Measurements from ENCODE around the gene CYP24A1. TPM values are rescaled to one million over a fixed set of nuclear protein-coding genes. Genes with fewer than 3 reads are reported as not detected.

CYP24A1 gene
- total RNA-seq, 1 donor from 2014 or later, result not detected

DNA sequence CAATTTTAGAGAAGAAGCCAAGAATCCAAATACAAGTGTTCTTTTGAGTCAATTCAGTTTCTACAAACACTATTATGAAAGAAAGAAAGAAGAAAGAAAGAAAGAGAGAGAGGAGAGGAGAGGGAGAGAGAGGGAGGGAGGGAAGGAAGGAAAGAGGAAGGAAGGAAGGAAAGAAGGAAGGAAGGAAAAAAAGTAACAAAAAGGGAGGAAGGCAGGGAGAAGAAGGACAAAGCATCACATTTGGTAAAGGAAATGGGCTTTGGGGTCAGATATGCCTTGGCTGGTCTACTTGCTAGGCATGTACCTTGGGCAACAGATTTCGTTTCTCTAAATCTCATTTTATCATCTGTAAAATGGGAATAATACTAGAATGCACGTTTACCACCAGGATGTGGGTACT lies 54.0 kb downstream of the CYP24A1 start:
- no peak for DNase-seq (ENCODE audit: low spot score)
- Mint-ChIP-seq H3K9me3 (no peaks in the 10 kb centered on the region), H3K36me3 (no peaks in the 10 kb centered on the region), H3K4me3 (no peak overlapping the region), H3K27me3 (ENCODE audit: insufficient read depth, low read depth) (peaks cover 5% of the 10 kb centered on the region), H3K27ac (no peak overlapping the region), H3K4me1 (peaks cover 3% of the 10 kb centered on the region)
- TF ChIP-seq, protein P1, sequence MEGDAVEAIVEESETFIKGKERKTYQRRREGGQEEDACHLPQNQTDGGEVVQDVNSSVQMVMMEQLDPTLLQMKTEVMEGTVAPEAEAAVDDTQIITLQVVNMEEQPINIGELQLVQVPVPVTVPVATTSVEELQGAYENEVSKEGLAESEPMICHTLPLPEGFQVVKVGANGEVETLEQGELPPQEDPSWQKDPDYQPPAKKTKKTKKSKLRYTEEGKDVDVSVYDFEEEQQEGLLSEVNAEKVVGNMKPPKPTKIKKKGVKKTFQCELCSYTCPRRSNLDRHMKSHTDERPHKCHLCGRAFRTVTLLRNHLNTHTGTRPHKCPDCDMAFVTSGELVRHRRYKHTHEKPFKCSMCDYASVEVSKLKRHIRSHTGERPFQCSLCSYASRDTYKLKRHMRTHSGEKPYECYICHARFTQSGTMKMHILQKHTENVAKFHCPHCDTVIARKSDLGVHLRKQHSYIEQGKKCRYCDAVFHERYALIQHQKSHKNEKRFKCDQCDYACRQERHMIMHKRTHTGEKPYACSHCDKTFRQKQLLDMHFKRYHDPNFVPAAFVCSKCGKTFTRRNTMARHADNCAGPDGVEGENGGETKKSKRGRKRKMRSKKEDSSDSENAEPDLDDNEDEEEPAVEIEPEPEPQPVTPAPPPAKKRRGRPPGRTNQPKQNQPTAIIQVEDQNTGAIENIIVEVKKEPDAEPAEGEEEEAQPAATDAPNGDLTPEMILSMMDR (IDR thresholded peaks at IDR 0.05), result no peak
- TF ChIP-seq EZH2phosphoT487 (IDR thresholded peaks at IDR 0.05) (no peak), EZH2 (IDR thresholded peaks at IDR 0.05) (no peak)
- Histone ChIP-seq H3K9me3 (ENCODE audit: low read depth) (no peaks in the 10 kb centered on the region), H3K27me3 (no peaks in the 10 kb centered on the region), H3K79me2 (ENCODE audit: low read depth) (no peaks in the 10 kb centered on the region), H3K36me3 (no peaks in the 10 kb centered on the region), H3K27ac (no peak overlapping the region), H3K4me1 (no peaks in the 10 kb centered on the region), H3K4me2 (no peak overlapping the region), H3K9ac (no peak overlapping the region), H3F3A (ENCODE audit: low read depth) (no peaks in the 10 kb centered on the region), H3K4me3 (no peak overlapping the region), H2AFZ (replicated peaks) (no peak overlapping the region), H4K20me1 (ENCODE audit: low read depth) (no peaks in the 10 kb centered on the region)

DNA sequence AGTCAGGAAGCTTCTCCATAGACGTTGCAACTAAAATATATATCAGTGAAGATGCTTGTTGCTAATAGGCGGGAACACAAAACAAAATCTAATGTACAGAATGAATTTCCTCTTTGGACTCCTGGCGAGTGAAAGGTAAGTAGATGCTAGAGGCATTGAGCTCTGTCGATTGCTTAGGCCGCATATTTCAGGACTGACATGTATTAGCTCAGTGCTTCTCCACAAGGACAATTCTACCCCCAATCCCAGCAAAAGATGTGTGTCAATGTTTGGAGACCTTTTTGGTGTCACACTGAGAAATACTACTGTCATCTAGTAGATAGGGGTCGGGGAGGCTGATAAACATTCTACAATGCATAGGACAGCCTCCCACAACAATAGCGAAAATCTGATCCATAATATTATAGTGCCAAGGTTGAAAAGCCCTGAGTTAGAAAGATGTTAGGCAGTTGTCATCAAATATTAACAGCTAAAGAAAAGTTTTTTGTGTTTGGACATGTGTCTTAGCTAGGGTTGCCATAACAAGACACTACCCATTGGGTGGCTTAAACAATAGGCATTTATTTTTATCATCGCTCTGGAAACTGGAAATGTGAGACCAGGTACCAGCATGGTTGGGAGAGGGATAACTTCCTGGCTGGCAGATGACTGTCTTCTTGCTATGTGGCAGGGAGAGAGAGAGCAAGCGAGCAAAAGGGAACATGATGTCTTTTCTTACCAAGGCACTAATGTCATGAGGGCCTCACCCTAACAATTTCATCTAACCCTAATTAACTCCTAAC lies 55.4 kb downstream of the CYP24A1 start:
- no peak for DNase-seq (ENCODE audit: low spot score)
- Mint-ChIP-seq H3K4me3 (no peak overlapping the region), H3K36me3 (no peaks in the 10 kb centered on the region), H3K27me3 (ENCODE audit: insufficient read depth, low read depth) (peaks cover 5% of the 10 kb centered on the region), H3K9me3 (no peaks in the 10 kb centered on the region), H3K4me1 (peaks cover 1% of the 10 kb centered on the region), H3K27ac (no peak overlapping the region)
- no peak overlapping the region for H3K4me2 ChIP-seq
- H3K79me2 ChIP-seq (ENCODE audit: low read depth), result no peaks in the 10 kb centered on the region
- TF ChIP-seq EZH2phosphoT487 (IDR thresholded peaks at IDR 0.05), result no peak
- no peak for TF ChIP-seq EZH2 (IDR thresholded peaks at IDR 0.05)
- TF ChIP-seq, protein P1 (IDR thresholded peaks at IDR 0.05), result no peak
- no peaks in the 10 kb centered on the region for H3K9me3 ChIP-seq (ENCODE audit: low read depth)
- H3K27ac ChIP-seq, result no peak overlapping the region
- no peaks in the 10 kb centered on the region for H3F3A ChIP-seq (ENCODE audit: low read depth)
- no peaks in the 10 kb centered on the region for H3K36me3 ChIP-seq
- H4K20me1 ChIP-seq (ENCODE audit: low read depth), result no peaks in the 10 kb centered on the region
- H2AFZ ChIP-seq (replicated peaks), result no peak overlapping the region
- H3K4me1 ChIP-seq, result no peaks in the 10 kb centered on the region
- no peak overlapping the region for H3K4me3 ChIP-seq
- no peak overlapping the region for H3K9ac ChIP-seq
- no peaks in the 10 kb centered on the region for H3K27me3 ChIP-seq

GRCh38 chr20:54116550-54117235 lies 57.1 kb downstream of the CYP24A1 start:
- H3K9me3 ChIP-seq (ENCODE audit: low read depth), result no peaks in the 10 kb centered on the region
- Mint-ChIP-seq H3K4me1 (no peaks in the 10 kb centered on the region), H3K27me3 (ENCODE audit: insufficient read depth, low read depth) (peaks cover 5% of the 10 kb centered on the region), H3K36me3 (no peaks in the 10 kb centered on the region), H3K4me3 (no peak overlapping the region), H3K27ac (no peak overlapping the region), H3K9me3 (no peaks in the 10 kb centered on the region)
- no peak overlapping the region for H3K4me2 ChIP-seq
- no peaks in the 10 kb centered on the region for H4K20me1 ChIP-seq (ENCODE audit: low read depth)
- TF ChIP-seq, protein P1 (IDR thresholded peaks at IDR 0.05), result no peak
- no peak for TF ChIP-seq EZH2phosphoT487 (IDR thresholded peaks at IDR 0.05)
- no peak for TF ChIP-seq EZH2 (IDR thresholded peaks at IDR 0.05)
- no peaks in the 10 kb centered on the region for H3F3A ChIP-seq (ENCODE audit: low read depth)
- H3K27ac ChIP-seq, result no peak overlapping the region
- H3K27me3 ChIP-seq, result no peaks in the 10 kb centered on the region
- no peaks in the 10 kb centered on the region for H3K79me2 ChIP-seq (ENCODE audit: low read depth)
- H3K36me3 ChIP-seq, result no peaks in the 10 kb centered on the region
- no peaks in the 10 kb centered on the region for H3K4me1 ChIP-seq
- no peak overlapping the region for H3K9ac ChIP-seq
- DNase-seq (ENCODE audit: low spot score), result no peak
- no peak overlapping the region for H2AFZ ChIP-seq (replicated peaks)
- no peak overlapping the region for H3K4me3 ChIP-seq

Data from neural progenitor cell (in vitro differentiated cells).